Stimulated activated CD4-positive, alpha-beta T cell treated with anti-CD3 and anti-CD28 coated beads, Interleukin-4, amount 100 ng/mL, for 4 hours (primary cell): Measurements from ENCODE around the gene TMEM271.
"Not testable (repeated sequence)": the region's sequence is repeated elsewhere in the genome, so short reads cannot be mapped to it uniquely, and the experiment has no call there.

Source experiments
- DNase-seq, 2 experiments: peaks; one replicate each; pipeline ENCODE4 v3.0.0-alpha.2; 2020

The TMEM271 gene

GRCh38 chr4:561426-561825 is 14.7 kb downstream of the TMEM271 start:
- no peak for DNase-seq

- no peak for DNase-seq
Observed at GRCh38 chr4:560731-561291, 15.3 kb downstream of the TMEM271 start.

GRCh38 chr4:560061-560460 is 16.0 kb downstream of the TMEM271 start:
- no peak for DNase-seq

- DNase-seq = no peak
Observed at GRCh38 chr4:555566-556275, 20.4 kb downstream of the TMEM271 start.

- not testable (repeated sequence) for DNase-seq
Observed at GRCh38 chr4:554793-555320, 21.2 kb downstream of the TMEM271 start.

- DNase-seq = no peak
Observed at GRCh38 chr4:552019-552418, 24.1 kb downstream of the TMEM271 start.

GRCh38 chr4:550268-550667 is 25.8 kb downstream of the TMEM271 start:
- DNase-seq = not testable (repeated sequence)

GRCh38 chr4:548976-549375 is 27.1 kb downstream of the TMEM271 start:
- no peak for DNase-seq

- no peak for DNase-seq
Observed at GRCh38 chr4:545612-546011, 30.5 kb downstream of the TMEM271 start.

GRCh38 chr4:544386-545105 is 31.5 kb downstream of the TMEM271 start:
- DNase-seq = no peak

- DNase-seq = no peak
Observed at GRCh38 chr4:541271-541670, 34.8 kb downstream of the TMEM271 start.

- no peak for DNase-seq
Observed at GRCh38 chr4:538542-539142, 37.5 kb downstream of the TMEM271 start.

- DNase-seq = no peak
Observed at GRCh38 chr4:537436-538264, 38.4 kb downstream of the TMEM271 start.

GRCh38 chr4:536351-536972 is 39.6 kb downstream of the TMEM271 start:
- no peak for DNase-seq

GRCh38 chr4:535924-536281 is 40.2 kb downstream of the TMEM271 start:
- no peak for DNase-seq

- no peak for DNase-seq
Observed at GRCh38 chr4:535181-535923, 40.7 kb downstream of the TMEM271 start.

GRCh38 chr4:534576-535151 is 41.4 kb downstream of the TMEM271 start:
- no peak for DNase-seq

GRCh38 chr4:534101-534575 is 42.0 kb downstream of the TMEM271 start:
- no peak for DNase-seq

- DNase-seq = no peak
Observed at GRCh38 chr4:533318-534100, 42.6 kb downstream of the TMEM271 start.
